Smooth muscle cell of the brain vasculature (primary cell): ENCODE data around the gene ATG2B.

Experiments used
- DNase-seq: peaks from one replicate; pipeline ENCODE4 v3.0.0-alpha.2; 2012; ENCODE audit warnings: low read depth, low spot score

ATG2B gene

DNA sequence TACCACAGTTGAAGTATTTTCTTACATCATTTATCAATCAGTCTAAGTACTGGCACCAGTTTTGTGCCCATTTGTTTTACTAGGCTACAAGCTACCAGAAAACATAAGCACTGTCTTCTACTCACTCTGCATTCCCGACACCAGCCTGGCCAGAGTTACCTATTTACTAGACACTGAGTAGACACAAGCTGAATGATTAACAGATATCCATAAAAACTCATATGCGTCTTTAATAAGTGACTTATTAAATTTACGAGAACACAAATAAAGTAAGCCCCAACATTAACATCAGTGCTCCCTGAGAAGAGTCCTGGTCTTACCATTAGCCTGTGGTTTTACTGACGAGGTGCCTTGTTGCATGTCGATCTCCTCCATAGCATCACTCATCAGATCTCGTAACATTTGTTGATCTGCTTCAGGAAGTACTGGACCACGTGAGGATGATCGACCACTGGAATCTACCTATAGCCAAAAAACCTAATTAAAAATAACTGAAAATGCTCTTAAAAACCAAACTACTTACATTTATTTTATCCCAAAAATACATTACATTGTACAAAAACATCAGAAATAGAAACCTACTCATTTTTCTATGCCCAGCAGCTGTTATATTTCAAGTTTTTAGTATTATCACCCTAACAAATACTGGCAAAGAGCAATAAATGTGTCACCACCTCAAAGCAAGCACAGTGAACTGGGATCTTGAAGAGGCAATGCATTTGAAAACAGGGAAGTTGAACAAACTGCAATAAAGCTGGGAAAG lies 53.8 kb downstream of the ATG2B start:
- DNase-seq = no peak

DNA sequence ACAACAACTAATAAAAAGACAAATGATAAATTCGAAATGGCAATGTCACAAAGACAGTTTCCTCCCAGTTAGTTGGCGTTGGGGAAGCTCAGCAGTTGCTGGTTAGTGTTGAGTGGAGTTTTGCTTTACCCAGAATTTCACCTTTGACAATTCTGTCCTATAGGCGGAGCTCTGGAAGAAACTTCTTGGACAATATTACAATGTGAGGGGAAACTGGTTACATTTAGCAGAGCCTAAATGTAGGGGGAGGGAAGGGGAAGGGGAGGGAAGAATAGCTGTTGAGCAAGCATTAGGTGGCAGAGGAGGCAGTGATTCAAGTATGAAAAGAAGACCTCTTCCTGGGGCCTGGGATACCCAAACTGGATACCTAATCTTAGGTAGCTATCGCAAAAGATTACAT lies 55.7 kb downstream of the ATG2B start:
- no peak for DNase-seq

DNA sequence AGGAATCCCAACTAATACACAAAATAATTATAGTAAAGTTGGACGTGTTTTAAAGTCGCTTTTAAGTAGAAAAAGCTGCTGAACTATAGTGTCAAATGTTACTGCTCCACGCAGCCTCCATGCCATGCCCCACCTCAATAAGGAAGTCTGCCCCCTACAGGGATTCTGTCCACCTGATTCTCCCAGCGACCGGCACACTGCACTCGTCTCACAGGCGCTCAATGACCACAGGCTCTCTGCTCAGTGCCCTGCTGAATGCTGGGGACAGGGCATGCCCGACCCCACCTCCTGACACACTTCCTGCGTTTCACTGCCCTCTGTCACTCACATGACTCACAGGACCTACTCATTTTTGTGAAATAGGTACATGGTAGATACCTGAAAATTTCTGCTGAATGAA lies 58.2 kb downstream of the ATG2B start:
- no peak for DNase-seq

DNA sequence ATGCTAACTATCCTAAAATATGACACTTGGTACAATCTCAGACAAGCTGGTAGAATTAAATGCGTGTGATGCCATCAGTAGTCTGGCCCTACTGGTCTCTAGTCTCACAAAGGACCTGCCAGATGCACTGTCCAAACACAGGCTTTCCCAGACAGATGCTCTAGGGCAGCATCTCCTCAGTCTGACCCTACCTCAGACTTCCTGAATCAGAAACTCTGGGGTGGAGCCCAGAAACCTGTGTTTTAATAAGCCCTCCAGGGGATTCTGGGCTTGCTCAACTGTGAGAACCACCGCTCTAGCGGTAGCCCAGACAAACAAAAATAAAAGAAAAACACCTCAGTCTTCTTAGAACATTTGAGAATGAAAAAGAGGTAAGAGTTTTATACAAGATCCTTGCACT lies 59.2 kb downstream of the ATG2B start:
- DNase-seq = peak; percentile 29

DNA sequence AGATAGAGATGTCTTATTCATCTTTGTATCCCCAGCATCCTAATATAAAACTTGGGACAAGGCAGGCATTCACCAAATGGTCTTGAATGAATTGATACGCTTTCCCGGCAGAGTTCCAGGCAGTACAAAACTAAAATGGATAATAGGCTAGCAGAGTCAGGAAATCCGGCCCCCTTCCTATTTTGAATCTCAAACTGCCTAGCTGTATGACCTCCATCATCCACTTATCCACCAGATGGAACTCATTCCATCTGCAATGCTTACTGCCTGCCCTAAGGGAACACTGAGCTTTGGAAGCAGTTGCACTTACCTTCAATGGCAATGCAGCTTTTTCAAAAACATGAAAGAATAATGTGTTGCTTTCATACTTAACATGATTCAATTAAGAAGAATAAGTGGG lies 63.7 kb downstream of the ATG2B start:
- DNase-seq = no peak

DNA sequence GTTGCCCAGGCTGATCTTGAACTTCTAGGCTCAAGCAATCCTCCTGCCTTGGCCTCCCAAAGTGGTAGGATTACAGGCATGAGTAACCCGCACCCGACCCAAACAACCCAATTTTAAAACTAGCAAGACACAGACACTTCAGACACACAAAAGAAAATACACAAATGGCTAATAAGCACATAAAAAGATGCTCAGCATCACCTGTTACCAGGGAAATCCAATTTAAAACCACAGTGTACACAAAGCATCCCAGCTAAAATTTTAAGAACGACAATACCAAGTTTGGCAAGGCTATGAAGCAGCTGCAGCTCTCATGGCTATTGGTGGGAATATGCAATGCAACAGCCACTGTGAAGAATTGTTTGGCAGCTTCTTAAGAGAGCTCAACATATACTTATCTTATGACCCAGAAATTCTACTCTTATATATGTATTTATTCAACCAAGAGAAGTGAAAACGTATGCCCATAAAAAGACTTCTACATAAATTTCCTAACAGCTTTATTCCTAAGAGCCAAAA lies 65.1 kb downstream of the ATG2B start:
- DNase-seq = no peak

DNA sequence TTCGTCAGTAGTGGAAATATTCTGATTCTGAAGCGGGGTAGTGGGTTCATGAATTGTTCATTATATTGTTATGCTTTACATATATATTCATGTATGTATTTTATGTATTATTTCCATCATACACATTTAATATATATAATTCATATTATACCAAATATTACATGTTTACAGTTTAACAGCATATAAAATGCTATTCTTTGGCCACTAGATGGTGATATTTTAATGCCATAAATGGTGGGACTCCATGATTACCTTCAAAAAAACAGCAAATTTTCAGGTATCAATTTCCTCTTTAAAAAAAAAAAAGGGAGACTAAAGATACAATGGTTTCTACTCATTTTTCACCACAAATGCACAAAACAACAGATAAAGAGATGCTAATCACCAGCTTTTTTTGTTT lies 66.1 kb downstream of the ATG2B start:
- DNase-seq = no peak

DNA sequence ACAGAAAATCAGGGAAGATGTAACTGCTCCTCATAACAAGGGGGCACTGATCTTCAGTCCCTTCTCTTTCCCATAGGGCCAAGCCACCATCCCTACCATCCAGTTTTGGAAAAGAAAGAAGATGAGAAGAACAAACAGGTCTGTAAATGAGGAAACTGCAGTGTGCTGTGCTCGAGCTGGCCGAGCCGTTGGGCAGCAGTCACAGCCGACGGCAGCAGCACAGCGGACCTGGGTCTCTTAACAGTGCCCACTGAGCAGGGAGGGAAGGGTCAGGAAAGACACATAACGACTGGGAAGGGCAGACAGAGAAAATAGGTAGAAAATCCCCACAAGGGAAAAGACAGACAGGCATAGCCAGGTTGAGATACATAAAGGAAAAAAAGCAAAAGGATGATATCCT lies 68.9 kb downstream of the ATG2B start:
- DNase-seq = no peak

DNA sequence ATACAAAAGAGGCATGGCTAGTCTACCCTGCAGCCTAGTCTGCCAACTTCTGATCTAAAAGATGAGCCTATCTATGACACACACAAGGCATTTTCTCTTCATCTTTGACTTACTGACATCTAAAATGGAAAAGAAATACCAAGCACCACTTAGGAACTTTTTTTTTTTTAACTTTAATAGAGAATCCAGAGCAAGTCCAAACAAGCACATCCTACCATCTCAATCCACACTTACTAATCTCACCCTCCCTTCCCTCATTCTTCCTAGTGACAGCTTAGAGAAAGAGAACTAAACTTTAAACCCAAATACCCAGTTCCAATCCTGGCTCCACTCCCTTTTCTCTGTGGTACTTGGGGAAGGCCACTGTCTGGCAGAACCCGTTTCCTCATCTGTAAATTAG lies 75.3 kb downstream of the ATG2B start:
- no peak for DNase-seq

DNA sequence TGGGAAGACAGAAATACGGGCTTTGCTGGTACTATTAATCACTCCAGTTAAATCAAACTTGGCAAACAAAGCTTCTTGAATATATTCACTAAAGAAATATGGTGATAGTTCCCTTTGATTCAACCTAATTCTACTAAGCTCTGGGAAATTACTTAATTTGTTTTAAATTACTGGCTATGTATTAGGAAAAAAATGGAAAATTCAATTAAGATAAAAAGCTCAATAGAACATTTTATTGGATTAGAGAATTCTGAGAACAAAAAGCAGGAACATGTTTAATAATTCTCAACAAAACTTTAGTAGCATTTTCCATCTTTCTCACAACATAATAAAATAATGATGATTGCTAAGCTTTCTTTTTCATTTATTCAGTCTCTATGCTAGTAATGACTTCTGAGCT lies 76.9 kb downstream of the ATG2B start:
- DNase-seq = no peak

DNA sequence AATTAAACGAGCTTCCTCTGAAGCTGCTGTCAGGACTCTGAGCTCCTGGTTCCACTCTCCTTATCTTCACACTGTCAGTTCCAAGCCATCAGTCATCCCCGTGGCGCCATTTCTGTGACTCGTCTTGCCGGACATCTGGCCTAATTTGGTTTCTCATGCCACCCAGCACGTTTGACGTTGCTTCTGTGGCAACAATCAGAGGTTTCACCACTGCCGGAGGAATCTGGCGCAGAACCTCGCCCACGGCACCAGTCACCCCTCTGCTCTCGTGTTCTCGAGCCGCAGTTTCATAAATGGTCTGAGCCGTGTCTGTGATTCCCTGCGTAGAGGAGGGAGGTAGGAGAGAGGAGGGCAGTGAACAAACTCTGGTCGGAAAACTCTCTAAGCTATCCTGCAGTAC lies 77.5 kb downstream of the ATG2B start:
- no peak for DNase-seq

DNA sequence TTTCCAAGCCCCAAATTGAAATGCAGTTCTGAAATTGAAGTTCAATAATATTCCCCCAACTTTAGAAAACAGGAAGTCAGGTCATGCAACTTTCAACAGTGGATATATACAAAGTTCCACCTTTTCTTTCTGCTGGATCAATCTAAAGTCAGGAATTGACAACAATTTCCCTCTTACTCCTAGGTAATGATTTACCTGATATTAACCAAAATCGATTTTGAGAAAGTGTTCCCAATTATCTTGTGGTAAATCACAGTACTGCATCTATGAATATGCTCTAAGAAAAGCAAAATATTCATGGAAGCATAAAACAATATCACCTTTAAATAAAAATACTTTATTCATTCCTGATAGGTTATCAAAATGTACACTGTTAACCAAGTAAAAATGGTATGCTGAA lies 78.7 kb downstream of the ATG2B start:
- no peak for DNase-seq

DNA sequence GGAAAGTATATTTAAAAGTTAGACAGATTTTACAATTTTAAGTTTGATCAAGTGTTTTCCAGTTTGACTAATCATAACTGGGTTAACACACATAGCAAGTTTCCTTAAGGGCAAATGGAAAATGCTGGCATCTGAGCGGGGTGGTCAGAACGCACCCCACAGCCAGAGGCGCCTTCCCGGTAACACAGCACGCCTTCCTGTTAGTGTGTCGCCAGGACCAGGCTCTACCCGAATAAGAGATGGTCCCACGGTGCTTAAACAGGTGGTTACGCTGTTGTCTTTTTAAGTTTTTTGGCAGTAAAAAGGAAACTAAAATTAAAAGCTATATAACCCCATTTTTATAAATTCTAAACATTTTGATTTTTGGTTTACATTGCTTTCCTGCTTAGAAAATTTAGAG lies 79.1 kb downstream of the ATG2B start:
- no peak for DNase-seq

DNA sequence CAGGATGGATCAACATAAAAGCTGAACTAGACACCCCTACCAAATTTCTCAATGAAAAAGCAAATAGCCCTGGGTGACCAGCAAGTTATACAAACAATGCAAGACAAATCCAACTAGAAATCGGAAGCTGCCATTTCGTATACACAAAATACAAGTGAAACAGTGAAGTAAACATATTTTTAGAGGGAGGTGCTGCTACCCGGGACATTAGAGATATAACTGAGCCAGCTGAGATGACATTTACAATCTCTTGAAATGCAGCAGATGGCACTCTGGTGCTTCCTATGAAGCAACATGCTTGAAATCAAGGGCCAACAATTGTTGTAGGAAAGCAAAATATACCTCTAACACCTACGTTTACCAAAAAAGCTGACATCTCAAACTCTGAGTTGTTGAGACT lies 81.7 kb downstream of the ATG2B start:
- no peak for DNase-seq

DNA sequence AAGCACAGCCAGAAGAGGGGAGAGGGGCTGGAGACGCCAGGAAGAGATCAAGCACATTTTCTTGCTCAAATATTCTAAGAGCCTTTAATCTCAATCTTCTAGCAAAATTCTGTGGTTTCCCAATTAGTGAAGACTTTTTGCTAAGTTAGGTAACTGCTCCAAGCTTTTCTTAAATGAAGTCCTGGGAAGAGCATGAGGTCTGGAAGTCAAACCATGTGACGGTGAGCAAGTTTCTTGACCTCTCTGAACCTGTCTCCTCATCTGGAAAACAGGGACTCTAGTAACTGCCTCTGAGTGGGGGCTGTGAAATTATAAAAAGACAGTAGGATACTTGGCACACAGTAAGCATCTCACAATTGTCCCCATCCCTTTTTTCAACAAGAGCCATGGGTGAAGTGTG lies 83.0 kb downstream of the ATG2B start:
- DNase-seq = no peak

DNA sequence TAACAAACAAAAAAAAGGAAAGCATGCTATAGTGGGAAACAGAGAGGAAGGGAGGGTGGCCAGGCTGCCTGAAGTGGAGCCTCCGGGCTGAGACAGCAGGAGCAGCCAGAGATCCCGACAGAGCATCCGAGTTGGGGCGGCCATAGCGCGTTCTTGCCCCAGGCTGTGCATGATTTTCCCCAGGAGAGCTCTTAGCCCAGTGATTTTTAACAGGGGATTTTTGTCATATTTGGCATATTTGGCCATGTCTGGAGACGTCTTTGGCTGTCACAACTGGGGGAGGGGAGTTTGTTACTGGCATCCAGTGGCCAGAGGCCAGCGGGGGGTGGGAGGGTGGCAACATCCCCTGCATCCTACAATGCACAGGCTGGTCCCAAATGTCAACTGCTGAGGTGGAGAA lies 83.6 kb downstream of the ATG2B start:
- DNase-seq = no peak

DNA sequence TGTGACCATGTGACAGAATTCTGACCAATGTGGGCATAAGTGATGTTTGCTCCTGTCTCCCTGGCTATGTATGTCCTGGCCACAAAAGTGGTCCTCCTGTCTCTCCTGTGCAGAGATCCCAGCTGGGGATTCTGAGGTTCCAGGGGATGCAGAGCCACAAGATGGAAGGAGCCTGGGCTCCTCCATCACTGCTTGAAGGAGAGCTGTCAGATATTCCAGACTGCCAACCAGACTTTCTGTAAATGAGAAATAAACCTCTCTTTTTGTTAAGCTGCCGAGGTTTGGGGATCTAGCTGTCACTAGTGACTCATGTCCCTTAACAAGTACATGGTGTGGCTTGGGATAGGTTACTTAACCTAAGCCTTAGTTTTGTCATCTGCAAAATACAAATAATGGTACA lies 85.3 kb downstream of the ATG2B start:
- no peak for DNase-seq

DNA sequence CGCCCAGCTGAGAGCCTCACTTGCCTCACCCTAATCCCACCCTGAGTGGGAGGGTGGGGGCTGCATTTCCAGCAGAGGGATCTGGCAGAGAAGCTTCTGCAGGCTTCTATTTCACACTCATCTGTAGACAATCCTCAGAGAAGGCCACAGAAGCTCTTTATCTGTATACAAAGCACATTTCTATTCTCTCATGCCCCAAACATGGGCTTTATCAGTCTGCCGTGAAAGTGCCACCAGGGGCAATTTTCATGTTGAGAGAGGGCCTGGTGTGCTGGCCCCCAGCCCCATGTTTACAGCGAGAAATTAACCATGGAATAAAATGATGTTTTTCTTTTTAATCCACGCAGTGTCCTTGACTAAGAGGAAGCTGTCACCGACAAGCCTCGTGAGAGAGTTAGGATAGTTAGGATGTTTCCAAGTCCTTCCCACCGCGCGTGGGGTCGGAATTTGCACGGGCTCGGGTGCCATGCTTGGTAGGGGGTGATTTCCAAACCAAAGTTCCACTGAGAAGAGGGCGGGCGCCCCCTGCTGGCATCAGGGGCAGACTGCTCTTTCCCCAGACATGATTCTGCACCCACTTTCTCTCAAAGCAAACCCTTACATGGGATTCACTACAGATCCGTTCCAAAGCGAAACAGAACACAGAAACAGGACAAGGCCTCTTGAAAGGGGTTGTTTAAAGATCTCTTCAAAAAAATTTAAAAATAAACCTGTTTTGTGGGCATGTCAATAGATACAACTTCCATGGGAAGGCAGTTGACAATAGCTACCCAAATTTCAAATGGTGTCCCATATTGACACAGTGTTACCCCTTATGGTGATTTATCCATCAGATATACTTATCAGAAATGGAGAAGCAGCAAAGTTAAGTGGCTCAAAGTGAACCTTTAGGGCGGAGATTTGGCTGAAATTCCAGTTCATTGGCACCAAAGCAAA lies 87.7 kb downstream of the ATG2B start:
- peak; percentile 57 for DNase-seq

DNA sequence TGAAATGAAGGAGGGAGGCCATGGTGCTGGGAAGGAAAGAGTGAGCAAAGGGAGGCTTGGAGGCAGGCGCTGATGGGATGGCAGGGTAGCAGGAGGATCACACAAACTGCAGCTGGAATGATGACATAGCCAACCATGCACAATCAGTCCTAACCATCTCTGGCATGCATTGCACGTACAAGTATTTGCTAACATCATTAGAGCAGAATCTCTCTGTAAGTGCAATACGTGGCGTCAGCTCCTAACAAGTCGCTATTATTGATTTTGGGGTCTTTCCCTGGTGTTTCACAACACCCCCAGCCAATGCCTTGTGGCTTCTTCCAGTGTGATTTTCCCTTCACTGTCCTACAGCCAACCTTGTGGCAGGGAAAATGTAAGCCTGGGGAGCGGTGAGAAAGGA lies 88.6 kb downstream of the ATG2B start:
- DNase-seq = no peak

DNA sequence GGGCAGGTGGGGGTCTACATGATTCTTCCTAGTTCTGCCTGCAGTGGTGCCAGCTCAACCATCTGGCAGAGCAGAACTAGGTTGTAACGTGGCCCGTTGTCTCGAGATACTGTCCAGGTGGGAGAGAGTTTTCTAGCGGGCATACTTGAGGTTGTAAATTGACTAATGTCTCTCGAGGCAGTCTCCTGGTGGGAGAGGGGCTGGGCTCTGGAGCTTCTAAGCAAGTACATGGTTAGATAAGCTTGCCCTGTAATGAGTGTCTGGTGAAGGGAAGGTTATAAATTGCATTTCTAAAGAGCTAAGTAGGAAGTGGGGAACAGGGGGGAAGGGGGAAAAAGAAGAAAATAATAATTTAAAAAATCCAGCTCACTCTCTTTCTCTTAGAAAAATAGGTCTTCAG lies 89.0 kb downstream of the ATG2B start:
- DNase-seq = no peak

DNA sequence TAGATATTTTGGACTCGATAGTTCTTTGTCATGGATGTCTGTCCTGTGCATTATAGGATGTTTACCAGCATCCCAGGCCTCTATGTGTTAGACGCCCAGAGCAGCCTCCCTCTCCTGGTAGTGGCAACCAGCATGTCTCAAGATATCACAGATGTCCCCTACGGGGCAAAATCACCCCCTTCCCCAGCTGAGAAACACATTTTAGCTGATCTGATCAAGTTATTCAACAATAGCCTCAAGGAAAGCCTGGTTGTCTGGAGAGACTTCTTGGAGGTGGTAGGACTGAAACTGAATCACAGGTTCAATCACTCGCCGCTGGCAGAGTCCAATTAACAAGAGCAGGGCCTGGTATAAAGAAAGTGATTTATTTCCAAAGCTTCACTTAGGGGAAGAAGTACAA lies 89.5 kb downstream of the ATG2B start:
- no peak for DNase-seq

DNA sequence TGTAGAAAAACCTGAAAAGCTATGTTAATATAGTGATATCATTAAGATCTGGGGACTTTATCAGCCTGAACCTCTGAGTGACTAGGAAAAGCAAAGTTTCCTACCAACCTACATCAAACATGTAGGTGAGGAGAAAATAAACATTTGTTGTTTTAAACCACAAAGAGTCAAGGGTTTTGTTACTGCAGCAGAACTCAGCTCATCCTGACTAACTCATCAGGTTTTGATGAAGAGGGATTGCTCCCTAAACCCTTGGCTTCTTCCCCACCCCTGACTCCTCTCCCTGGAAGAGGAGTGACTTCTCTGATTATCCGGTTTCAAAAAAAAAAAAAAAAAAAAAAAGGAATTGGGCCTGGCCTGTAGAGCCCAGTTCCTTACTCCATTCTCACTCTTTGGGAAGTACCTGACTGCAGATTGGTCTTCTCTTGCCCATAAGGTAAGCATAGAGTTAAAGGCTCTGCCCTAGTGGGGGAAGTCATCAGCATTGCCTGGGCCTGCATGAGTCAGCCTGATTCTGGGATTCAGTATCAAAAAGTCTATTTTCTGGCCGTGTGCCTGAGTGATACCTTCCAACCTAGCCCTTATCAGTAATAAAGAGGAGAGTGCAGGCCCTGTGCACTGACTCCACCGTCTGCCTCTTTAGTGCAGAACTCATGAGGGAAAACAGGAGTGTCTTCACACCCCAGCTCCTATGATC lies 90.2 kb downstream of the ATG2B start:
- no peak for DNase-seq
